Activated T-cell treated with anti-CD3 and anti-CD28 coated beads, Interleukin-2, amount 50 U/mL, for 24 hours (primary cell): ENCODE data around the gene MAST2.

Experiments
- DNase-seq: peaks from one replicate; pipeline ENCODE4 v3.0.0-alpha.2; 2020
- H3K27ac Mint-ChIP-seq: 2 replicates; pipeline ENCODE4 v1.8.0; 2020; ENCODE audit warnings: mild to moderate bottlenecking, mixed read lengths
- H3K27me3 Mint-ChIP-seq: 2 replicates; pipeline ENCODE4 v1.8.0; 2020; ENCODE audit warnings: mixed read lengths
- H3K36me3 Mint-ChIP-seq: 2 replicates; pipeline ENCODE4 v1.8.0; 2020; ENCODE audit warnings: low read depth, mixed read lengths
- H3K4me1 Mint-ChIP-seq: 2 replicates; pipeline ENCODE4 v1.8.0; 2020; ENCODE audit warnings: low read depth, mixed read lengths
- H3K4me3 Mint-ChIP-seq: 2 replicates; pipeline ENCODE4 v1.8.0; 2020; ENCODE audit warnings: mild to moderate bottlenecking, moderate library complexity, mixed read lengths
- H3K9me3 Mint-ChIP-seq: 2 replicates; pipeline ENCODE4 v1.8.0; 2020; ENCODE audit warnings: mixed read lengths

MAST2 gene

DNA sequence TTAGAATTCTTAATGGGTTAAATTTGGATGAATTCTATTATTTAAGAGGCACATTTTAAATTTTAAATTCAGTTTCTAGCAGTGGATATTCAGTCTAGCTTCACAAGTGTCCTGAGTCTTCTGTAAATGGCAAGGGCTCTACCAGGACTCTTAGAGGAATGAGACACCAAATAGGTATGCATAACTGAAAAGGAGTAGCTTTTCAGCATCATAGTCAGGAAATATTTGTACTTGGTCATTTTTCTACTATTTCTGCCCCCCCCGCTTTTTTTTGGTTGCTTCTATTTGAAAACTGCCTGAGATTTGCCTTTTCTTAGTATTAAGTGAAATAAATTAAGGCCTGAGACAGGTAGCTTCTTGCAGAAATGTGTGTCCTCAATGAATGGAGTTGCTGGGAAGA lies 80.2 kb downstream of the MAST2 start:
- Mint-ChIP-seq H3K4me1 (peaks cover 20% of the 10 kb centered on the region), H3K36me3 (no peaks in the 10 kb centered on the region)

GRCh38 chr1:45884700-45885099 lies 81.3 kb downstream of the MAST2 start:
- DNase-seq, result no peak
- no peaks in the 10 kb centered on the region for H3K36me3 Mint-ChIP-seq
- peaks cover 20% of the 10 kb centered on the region for H3K4me1 Mint-ChIP-seq
- H3K27me3 Mint-ChIP-seq, result no peaks in the 10 kb centered on the region
- H3K27ac Mint-ChIP-seq, result no peak overlapping the region
- H3K4me3 Mint-ChIP-seq, result no peak overlapping the region
- no peaks in the 10 kb centered on the region for H3K9me3 Mint-ChIP-seq

More for the DNA sequence above, 80.2 kb downstream of the MAST2 start:
- H3K9me3 Mint-ChIP-seq, result no peaks in the 10 kb centered on the region
- H3K27me3 Mint-ChIP-seq, result no peaks in the 10 kb centered on the region
- no peak overlapping the region for H3K4me3 Mint-ChIP-seq
- DNase-seq, result no peak
- H3K27ac Mint-ChIP-seq, result no peak overlapping the region

DNA sequence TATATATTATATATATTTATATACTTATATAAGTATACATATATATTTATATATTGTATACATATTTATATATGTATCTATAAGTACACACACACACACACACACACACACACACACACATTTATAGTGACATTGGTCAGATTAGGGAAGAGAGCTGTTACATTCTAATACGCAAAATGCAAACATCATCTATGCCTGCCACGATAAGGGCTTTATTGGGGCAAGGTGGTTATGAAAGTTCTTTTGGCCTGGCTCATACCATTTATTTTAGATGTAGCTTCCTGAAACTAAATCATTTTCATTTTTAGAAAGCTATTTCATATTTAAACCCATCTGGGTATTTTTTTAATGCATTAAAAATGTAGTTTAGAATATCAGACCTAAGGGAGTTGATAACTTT lies 82.8 kb downstream of the MAST2 start:
- Mint-ChIP-seq H3K4me1 (peaks cover 20% of the 10 kb centered on the region), H3K4me3 (no peak overlapping the region), H3K27me3 (no peaks in the 10 kb centered on the region), H3K36me3 (peaks cover 2% of the 10 kb centered on the region), H3K9me3 (no peaks in the 10 kb centered on the region), H3K27ac (no peak overlapping the region)
- DNase-seq, result no peak

- Mint-ChIP-seq H3K9me3 (no peaks in the 10 kb centered on the region), H3K27me3 (no peaks in the 10 kb centered on the region), H3K4me1 (peaks cover 20% of the 10 kb centered on the region), H3K4me3 (no peak overlapping the region), H3K36me3 (peaks cover 2% of the 10 kb centered on the region), H3K27ac (peak overlapping the region; percentile 35)
- DNase-seq, result no peak
Measured at GRCh38 chr1:45887156-45887842, 83.9 kb downstream of the MAST2 start.

DNA sequence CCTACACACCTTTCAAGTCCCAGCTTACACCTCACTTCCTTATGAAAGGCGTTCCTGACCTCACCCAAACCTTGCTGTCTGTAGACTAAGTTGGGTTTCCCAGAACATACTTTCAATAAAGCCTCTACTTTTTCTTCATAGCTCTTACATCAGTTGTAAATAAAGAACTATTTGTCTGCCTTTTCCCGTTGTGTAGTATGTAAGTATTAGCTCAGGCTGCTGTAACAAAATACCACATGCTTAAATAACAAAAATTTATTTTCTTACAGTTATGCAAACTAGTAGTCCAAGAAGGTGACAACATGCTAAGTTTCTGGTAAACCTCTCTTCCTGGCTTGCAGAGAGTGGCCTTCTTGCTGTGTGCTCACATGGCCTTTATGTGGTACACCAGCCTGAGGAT lies 86.7 kb downstream of the MAST2 start:
- no peak for DNase-seq
- Mint-ChIP-seq H3K36me3 (peaks cover 2% of the 10 kb centered on the region), H3K27ac (no peak overlapping the region), H3K4me3 (no peak overlapping the region), H3K9me3 (no peaks in the 10 kb centered on the region), H3K4me1 (peaks cover 20% of the 10 kb centered on the region), H3K27me3 (no peaks in the 10 kb centered on the region)

- H3K9me3 Mint-ChIP-seq, result no peaks in the 10 kb centered on the region
- no peak for DNase-seq
- H3K27ac Mint-ChIP-seq, result no peak overlapping the region
- peaks cover 20% of the 10 kb centered on the region for H3K4me1 Mint-ChIP-seq
- H3K4me3 Mint-ChIP-seq, result no peak overlapping the region
- peaks cover 2% of the 10 kb centered on the region for H3K36me3 Mint-ChIP-seq
- H3K27me3 Mint-ChIP-seq, result no peaks in the 10 kb centered on the region
Measured at GRCh38 chr1:45891087-45891486, 87.7 kb downstream of the MAST2 start.

- DNase-seq, result no peak
- Mint-ChIP-seq H3K36me3 (peaks cover 2% of the 10 kb centered on the region), H3K4me3 (no peak overlapping the region)
Measured at GRCh38 chr1:45892068-45892785, 88.8 kb downstream of the MAST2 start.

DNA sequence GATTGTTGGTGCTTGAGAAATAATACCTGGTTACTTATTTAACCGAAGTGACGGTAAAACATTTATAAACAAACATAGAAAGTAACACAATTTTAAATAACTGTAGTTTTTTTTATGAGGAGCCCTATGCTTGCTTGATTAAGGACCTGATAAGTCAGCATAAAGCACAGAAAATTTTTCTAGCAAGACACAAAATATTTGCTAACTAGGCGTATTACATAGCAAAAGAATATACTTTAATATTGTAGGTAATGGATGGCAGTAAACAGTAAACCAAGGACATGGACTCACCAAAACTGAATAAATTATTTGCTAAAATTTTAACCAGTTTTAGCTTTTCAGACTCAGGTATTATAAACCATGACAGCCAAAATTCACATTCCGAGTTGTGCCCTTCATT lies 90.9 kb downstream of the MAST2 start:
- H3K9me3 Mint-ChIP-seq, result no peaks in the 10 kb centered on the region
- DNase-seq, result no peak
- no peak overlapping the region for H3K27ac Mint-ChIP-seq
- H3K27me3 Mint-ChIP-seq, result no peaks in the 10 kb centered on the region
- no peak overlapping the region for H3K4me3 Mint-ChIP-seq
- peaks cover 2% of the 10 kb centered on the region for H3K36me3 Mint-ChIP-seq
- no peaks in the 10 kb centered on the region for H3K4me1 Mint-ChIP-seq

More at GRCh38 chr1:45892068-45892785, 88.8 kb downstream of the MAST2 start:
- Mint-ChIP-seq H3K9me3 (no peaks in the 10 kb centered on the region), H3K27me3 (no peaks in the 10 kb centered on the region), H3K4me1 (peaks cover 9% of the 10 kb centered on the region), H3K27ac (no peak overlapping the region)

GRCh38 chr1:45894921-45895320 lies 91.5 kb downstream of the MAST2 start:
- DNase-seq, result no peak
- Mint-ChIP-seq H3K9me3 (no peaks in the 10 kb centered on the region), H3K4me1 (no peaks in the 10 kb centered on the region), H3K4me3 (no peak overlapping the region), H3K36me3 (peaks cover under 1% of the 10 kb centered on the region), H3K27me3 (no peaks in the 10 kb centered on the region), H3K27ac (no peak overlapping the region)

DNA sequence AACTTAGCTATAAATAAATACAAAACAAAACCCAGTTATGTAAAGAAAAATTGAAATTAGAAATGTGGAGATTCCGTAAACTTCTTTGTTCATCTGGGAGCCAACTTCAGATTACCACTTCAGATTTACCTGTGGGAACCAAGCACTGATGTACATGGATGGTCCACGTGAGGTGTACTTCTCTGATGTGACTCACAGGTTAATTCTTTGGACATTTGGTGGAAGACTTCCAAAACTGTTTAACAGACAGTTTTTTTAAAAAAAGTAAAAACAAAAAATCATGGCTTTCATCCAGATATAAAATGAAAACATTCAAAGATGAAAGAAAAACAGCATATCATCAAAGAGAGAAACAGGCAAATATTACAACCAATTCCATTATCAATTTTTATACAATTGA lies 92.0 kb downstream of the MAST2 start:
- Mint-ChIP-seq H3K27ac (no peak overlapping the region), H3K4me3 (no peak overlapping the region), H3K4me1 (no peaks in the 10 kb centered on the region), H3K36me3 (no peaks in the 10 kb centered on the region), H3K27me3 (no peaks in the 10 kb centered on the region), H3K9me3 (no peaks in the 10 kb centered on the region)
- no peak for DNase-seq

- no peaks in the 10 kb centered on the region for H3K9me3 Mint-ChIP-seq
- no peaks in the 10 kb centered on the region for H3K27me3 Mint-ChIP-seq
- H3K4me1 Mint-ChIP-seq, result no peaks in the 10 kb centered on the region
- H3K36me3 Mint-ChIP-seq, result no peaks in the 10 kb centered on the region
- no peak overlapping the region for H3K27ac Mint-ChIP-seq
- DNase-seq, result no peak
- H3K4me3 Mint-ChIP-seq, result no peak overlapping the region
Measured at GRCh38 chr1:45906883-45907282, 103.5 kb downstream of the MAST2 start.

GRCh38 chr1:45908611-45909140 lies 105.3 kb downstream of the MAST2 start:
- DNase-seq, result no peak
- no peak overlapping the region for H3K27ac Mint-ChIP-seq
- H3K27me3 Mint-ChIP-seq, result no peaks in the 10 kb centered on the region
- no peak overlapping the region for H3K4me3 Mint-ChIP-seq
- H3K9me3 Mint-ChIP-seq, result no peaks in the 10 kb centered on the region
- no peaks in the 10 kb centered on the region for H3K36me3 Mint-ChIP-seq
- H3K4me1 Mint-ChIP-seq, result peaks cover 12% of the 10 kb centered on the region

DNA sequence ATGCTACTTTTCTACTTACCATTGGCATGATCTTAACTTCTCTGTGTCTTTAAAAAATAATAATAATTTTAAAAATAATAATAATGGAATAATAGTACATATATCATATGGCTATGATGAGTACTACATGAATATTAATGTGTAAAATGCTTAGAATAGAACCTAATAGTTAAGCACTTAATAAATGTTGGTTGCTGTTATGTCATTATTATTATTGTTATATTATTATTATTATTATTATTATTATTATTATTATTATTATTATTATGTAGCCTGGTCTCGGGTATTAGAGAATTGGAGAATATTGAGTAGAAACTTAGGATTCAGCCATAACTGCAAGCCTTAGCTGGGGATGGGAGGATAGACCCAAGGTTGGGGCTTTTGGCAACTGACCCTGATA lies 108.2 kb downstream of the MAST2 start:
- no peaks in the 10 kb centered on the region for H3K36me3 Mint-ChIP-seq
- no peak for DNase-seq
- no peak overlapping the region for H3K27ac Mint-ChIP-seq
- no peaks in the 10 kb centered on the region for H3K9me3 Mint-ChIP-seq
- no peak overlapping the region for H3K4me3 Mint-ChIP-seq
- peaks cover 14% of the 10 kb centered on the region for H3K4me1 Mint-ChIP-seq
- no peaks in the 10 kb centered on the region for H3K27me3 Mint-ChIP-seq

- Mint-ChIP-seq H3K36me3 (no peaks in the 10 kb centered on the region), H3K27ac (peak overlapping the region; percentile 27), H3K9me3 (no peaks in the 10 kb centered on the region), H3K27me3 (no peaks in the 10 kb centered on the region), H3K4me1 (peaks cover 14% of the 10 kb centered on the region), H3K4me3 (no peak overlapping the region)
- no peak for DNase-seq
Measured at GRCh38 chr1:45913183-45913683, 109.8 kb downstream of the MAST2 start.
